Stimulated activated CD4-positive, alpha-beta T cell treated with anti-CD3 and anti-CD28 coated beads, TNF-alpha, amount 100 ng/mL, for 4 hours (primary cell): ENCODE measurements around the gene TOX3.

Experiments
- DNase-seq, 3 experiments: peaks; one replicate each; pipeline ENCODE4 v3.0.0-alpha.2; 2020; ENCODE audit warnings: low read depth in 3 of 3

The TOX3 gene

DNA sequence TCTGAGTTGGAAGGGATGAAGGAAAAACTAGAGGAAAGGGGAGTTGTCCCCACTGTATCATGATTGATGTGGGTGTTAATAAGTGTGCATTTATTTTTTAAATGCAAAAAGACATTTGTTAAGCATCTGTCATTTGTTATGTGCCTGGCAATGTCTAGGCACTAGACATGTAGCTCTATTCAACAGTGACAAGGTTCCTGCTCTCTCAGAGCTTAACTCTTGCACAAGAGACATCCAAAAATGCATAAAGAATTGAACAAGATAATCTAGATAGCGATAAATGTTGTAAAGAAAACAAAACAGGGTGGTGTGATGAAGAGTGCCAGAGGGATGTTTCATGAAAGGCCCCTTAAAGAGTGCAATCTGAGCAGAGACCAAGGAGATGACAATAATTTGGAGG is 148.9 kb downstream of the TOX3 start:
- DNase-seq, result no peak

DNA sequence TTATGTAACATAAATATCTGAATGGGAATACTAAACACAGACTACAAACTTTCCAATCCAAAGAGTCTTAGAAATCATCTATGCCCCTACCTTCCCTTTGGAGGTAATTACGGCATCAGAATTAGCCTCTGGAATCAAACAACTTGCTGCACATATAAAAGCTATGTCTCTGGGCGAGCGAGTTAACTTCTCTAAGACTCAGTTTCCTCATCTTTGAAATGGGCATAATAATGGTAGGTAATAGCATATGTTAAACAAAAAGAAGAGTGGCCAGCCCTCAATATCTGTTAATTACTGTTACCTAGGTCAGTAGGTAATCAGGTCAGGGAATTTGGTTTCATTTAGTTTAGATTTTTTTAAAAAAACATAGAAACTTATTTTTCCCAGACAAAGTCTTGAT is 153.5 kb downstream of the TOX3 start:
- DNase-seq, result no peak

DNA sequence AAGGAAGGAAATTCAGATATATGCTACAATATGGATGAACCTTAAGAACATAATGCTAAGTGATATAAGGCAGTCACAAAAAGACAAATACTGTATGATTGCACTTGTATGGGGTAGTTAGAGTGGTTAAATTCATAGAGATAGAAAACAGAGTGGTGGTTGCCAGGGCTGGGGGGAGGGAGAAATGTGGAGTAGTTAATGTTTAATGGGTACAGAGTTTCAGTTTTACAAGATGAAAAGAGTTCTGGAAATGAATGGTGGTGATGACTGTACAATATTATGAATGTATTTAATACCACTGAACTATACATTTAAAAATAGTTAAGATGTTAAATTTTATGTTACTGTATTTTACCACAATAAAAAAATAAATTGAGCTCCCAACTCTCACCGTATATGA is 157.9 kb downstream of the TOX3 start:
- DNase-seq, result no peak
